Measurements from ENCODE around the gene TMEM253. TPM values are rescaled to one million over a fixed set of nuclear protein-coding genes. Genes with fewer than 3 reads are reported as not detected.

The TMEM253 gene
- total RNA-seq, 4 donors from 2014 or later, result 0.44 to 1.8 TPM; not detected in 2

DNA sequence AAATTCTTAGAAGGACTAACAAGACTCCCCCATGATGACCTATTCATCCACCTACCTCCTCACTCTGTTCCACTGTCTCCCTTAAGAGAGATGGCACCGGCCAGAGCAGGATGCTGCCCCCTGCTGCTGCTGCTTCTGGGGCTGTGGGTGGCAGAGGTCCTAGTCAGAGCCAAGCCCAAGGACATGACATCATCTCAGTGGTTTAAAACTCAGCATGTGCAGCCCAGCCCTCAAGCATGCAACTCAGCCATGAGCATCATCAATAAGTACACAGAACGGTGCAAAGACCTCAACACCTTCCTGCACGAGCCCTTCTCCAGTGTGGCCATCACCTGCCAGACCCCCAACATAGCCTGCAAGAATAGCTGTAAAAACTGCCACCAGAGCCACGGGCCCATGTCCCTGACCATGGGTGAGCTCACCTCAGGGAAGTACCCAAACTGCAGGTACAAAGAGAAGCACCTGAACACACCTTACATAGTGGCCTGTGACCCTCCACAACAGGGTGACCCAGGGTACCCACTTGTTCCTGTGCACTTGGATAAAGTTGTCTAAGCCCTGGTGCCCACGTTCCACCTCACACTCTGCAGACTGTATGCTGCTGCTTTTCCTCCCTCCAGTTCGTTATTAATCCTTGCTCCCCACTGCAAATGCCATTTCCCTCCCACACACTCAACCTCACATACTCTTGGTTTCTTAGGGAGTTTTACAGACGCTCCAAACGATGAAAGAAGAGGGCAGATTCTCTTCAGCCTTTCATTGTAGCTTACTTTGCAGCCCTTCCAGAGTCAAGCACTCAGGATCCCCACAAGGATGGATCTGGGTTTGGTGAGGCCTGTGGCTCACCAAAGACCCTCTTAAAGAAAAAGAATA, 42.8 kb upstream of the TMEM253 start, which contains the start of gene RNASE8:
RNASE8 (plus strand) TSS at position 20 of the 873 bp plus-strand sequence; CDS start at position 91, 71 bp downstream.
- TF ChIP-seq, protein P1, sequence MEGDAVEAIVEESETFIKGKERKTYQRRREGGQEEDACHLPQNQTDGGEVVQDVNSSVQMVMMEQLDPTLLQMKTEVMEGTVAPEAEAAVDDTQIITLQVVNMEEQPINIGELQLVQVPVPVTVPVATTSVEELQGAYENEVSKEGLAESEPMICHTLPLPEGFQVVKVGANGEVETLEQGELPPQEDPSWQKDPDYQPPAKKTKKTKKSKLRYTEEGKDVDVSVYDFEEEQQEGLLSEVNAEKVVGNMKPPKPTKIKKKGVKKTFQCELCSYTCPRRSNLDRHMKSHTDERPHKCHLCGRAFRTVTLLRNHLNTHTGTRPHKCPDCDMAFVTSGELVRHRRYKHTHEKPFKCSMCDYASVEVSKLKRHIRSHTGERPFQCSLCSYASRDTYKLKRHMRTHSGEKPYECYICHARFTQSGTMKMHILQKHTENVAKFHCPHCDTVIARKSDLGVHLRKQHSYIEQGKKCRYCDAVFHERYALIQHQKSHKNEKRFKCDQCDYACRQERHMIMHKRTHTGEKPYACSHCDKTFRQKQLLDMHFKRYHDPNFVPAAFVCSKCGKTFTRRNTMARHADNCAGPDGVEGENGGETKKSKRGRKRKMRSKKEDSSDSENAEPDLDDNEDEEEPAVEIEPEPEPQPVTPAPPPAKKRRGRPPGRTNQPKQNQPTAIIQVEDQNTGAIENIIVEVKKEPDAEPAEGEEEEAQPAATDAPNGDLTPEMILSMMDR (IDR thresholded peaks at IDR 0.05; ENCODE audit: low read depth), result no peak

DNA sequence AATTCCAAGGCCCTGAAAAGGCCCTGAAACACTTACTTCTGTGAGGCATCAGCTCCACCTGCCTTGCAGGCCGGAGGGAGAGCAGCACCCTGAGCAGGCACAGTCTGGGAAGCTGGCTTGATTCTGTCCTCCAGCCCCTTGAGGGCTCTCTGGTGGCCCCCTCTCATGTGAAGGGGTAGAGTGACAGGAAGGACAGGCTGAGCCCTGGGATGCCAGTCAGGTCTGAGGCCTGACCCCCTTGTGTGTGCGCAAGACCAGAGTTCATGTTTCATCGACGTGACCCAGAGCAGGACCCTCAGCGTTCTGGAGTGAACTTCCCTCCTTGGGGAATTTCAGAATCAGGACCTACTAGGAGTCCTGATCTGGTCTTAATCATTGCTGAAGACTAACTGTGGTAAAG, 42.0 kb upstream of the TMEM253 start:
- TF ChIP-seq, protein P1 (IDR thresholded peaks at IDR 0.05; ENCODE audit: low read depth), result no peak

DNA sequence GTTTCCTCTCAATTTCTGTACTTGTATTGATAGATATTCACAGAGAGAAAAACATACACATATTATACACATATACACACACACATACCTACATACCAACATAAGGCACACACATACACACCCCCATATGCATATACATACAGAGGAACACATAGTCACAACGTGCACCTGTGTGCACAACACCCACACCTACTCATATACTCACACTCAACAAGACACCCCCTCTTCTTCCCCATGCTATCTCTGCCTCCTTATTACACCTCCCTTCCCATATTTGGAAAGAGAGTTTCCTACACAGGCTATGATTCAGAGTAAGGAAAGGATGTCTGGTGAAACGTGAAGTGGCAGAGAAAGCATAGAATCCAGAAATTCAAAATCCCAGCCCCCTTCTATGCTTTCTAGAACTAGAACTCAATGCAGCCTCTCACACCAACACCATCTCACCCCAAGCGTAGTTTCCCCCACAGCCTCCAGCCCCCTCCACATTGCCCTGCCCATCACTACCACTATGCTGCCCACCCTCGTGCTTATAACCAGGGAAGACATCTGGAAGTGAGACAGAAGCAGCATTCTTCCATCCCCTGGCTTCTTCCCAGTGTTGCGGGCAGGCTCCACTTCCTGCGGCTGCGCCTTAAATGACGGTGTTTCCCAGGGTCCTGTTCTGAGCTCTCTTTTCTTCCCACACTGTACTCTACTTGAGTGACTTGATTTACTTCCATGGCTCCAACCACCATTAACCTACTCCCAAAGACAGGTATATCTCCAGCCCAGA, 40.8 kb upstream of the TMEM253 start:
- TF ChIP-seq, protein P1 (IDR thresholded peaks at IDR 0.05; ENCODE audit: low read depth), result no peak

DNA sequence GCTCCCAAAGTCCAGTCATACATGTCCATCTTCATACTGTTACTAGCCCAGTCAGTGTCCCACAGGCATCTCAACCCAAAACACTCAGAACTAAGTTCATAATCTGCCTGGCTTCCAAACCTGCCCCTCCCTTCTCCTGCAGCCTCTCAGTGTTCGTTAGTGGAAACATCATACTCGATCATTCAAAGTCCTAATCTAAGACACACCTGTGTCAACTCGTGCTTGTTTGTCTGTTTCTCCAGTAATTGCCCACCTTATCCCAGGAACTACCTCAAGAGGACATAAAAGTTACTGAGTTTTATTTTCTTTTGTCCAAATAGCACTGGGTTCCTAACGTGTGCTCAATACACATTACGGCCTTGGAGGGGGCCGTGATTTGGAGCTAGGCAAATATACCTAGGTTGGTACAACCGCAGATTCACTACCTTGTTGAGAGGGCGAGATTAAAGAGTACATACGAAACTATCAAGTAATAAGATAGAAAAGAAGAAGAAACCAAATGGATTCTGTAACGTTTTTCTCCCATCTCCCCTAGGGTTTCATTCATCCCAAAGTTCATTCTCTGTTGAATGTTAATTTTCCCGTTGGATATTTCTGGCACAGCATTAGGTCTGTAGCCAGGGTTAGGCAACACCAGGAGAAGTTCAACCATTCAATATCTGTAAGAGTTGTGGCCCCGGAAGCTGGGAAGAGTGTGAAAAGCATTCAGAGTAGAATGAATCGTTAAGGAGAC, 40.1 kb upstream of the TMEM253 start:
- TF ChIP-seq, protein P1 (IDR thresholded peaks at IDR 0.05; ENCODE audit: low read depth), result no peak

DNA sequence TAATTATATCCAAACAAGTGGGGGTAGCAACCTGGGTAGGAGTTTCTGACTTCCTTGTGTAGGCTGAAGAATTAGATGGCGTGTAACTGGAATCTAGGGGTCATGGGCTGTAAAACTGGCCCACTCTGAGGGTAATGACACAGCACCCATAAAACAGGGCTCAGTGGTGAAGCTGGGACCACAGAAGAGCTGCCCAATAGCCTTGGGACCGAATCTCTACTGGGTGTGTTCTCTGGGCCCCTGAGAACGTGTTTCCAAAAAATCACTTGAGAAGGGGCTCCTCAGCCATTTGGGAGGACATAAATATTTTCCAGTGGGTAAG, 39.6 kb upstream of the TMEM253 start:
- TF ChIP-seq, protein P1 (IDR thresholded peaks at IDR 0.05; ENCODE audit: low read depth), result no peak

DNA sequence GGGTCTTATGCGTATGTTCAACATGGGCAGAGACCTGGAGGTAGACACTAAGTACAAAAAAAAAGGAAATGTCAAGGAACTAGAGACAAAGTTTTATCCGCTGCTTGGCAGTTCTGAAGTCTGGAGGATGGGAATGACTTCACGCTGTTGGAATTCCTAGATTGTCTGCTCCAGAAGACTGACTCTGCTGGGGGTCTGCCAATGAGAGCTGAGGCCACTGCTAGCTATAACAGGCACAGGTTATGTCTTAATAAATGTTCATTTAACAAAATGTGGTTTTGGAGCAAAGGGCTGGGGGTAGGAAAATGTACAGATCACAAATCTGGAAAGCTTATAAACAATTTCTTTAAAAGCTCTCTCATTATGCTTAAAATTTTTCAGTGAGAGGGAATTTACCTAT, 37.4 kb upstream of the TMEM253 start:
- TF ChIP-seq, protein P1 (IDR thresholded peaks at IDR 0.05; ENCODE audit: low read depth), result no peak
